Measurements from ENCODE around the gene ZNF92.
"Not testable (repeated sequence)": the region's sequence is repeated elsewhere in the genome, so short reads cannot be mapped to it uniquely, and the experiment has no call there.

Gene ZNF92

DNA sequence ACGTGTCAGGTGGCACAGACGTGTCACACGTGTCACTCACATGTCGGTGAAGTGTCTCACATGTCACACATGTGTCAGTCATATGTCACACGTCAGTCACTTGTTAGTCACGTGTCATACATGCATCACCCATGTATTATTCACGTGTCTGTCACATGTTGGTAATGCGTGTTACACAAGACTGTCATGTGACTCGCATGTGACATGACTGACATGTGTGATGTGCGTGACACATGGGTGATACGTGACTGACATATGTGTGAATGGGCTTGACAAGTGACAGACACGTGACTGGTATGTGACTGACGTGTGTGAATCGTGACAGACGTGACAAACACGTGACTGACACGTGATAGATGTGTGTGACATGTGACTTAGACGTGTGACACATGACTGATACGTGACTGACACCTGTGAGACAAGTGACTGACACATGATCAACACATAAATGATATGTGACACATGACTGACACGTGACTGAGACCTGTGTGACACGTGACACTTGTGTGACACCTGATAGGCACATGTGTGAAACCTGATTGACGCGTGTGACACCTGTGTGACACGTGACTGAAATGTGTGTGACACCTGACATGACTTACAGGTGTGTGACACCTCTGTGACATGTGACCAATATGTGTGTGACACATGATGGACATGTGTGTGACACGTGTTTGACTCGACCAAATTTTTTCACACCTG lies 56.1 kb downstream of the ZNF92 start:
- DNase-seq, result no peak

DNA sequence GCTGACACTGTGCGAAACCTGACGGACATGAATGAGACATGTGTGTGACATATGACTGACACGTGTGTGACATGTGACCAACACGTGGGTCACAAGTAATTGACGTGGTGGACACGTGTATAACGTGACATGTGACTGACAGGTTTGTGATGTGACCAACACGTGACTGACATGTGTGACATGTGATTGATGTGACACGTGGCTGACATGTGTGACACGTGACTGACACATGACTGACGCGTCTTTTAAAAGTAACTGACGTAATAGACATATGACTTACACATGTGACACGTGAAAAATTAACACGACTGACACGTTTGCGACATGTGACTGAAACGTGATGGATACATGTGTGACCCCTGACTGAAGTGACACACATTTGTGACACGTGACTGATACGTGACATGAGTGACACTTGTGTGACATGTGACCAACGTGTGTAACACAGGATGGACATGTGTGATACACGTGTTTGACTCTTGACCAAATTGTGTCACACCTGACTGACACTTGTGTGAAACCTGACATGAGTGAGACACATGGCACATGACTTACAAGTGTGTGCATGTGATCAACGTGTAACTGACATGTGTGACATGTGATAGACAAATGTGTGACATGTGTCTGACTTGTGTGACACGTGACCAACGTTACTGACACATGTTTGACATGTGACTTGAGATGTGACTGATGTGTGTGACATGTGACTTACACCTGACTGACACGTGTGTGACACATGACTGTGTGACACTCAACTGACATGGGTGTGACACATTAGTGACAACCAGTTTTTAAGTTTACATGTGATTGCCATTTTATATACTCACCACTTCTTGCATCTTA lies 56.9 kb downstream of the ZNF92 start:
- no peak for DNase-seq

GRCh38 chr7:65434307-65434706 lies 60.7 kb downstream of the ZNF92 start:
- no peak for DNase-seq

GRCh38 chr7:65436163-65436562 lies 62.5 kb downstream of the ZNF92 start:
- DNase-seq, result no peak

- DNase-seq, result no peak
Measured at GRCh38 chr7:65438598-65438997, 64.9 kb downstream of the ZNF92 start.

DNA sequence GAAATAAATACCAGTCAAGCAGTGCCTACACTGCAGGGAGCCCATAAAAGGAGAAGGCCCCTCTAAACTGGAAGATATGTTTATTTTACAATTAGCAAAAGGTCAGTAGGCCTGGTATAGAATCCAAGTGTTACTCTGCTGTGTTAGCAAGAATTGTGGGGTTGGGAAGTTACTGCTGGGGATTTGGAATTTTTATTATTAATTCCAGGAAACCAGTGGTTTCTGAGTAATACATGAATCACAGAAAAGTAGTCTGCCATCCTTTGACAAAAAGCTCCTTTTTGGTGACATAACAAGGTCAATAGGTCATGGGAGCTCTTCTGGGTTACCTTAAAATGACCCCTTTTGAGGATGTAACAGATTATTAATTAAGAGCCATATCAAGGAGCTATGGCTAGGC lies 67.4 kb downstream of the ZNF92 start:
- DNase-seq, result no peak

- DNase-seq, result no peak
Measured at GRCh38 chr7:65444205-65444842, 70.7 kb downstream of the ZNF92 start.

GRCh38 chr7:65444899-65445823 lies 71.5 kb downstream of the ZNF92 start:
- no peak for DNase-seq

GRCh38 chr7:65447041-65447440 lies 73.4 kb downstream of the ZNF92 start:
- not testable (repeated sequence) for DNase-seq

GRCh38 chr7:65448816-65449504 lies 75.3 kb downstream of the ZNF92 start:
- no peak for DNase-seq

DNA sequence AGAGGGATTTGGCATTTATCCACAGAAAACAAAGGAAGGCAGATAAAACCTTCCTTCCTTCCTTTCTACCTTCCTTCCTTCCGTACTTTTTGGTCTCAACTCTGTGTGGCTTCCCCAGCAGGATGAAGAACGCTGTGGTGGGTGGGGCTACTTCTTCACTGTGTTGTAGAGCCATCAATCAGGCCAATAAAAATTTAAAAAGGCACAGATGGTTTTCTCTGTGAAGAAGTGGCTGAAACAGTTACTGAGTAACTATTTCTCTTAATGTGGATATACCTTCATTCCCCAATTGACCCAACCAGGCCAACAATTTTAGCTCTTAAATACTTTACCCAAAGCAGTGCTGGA lies 75.8 kb downstream of the ZNF92 start:
- DNase-seq, result no peak

All from NCI-H1694 treated with DMSO at 0.1 percent for 48 hours (cell line).